ENCODE measurements around the gene NEK11.

The NEK11 gene

DNA sequence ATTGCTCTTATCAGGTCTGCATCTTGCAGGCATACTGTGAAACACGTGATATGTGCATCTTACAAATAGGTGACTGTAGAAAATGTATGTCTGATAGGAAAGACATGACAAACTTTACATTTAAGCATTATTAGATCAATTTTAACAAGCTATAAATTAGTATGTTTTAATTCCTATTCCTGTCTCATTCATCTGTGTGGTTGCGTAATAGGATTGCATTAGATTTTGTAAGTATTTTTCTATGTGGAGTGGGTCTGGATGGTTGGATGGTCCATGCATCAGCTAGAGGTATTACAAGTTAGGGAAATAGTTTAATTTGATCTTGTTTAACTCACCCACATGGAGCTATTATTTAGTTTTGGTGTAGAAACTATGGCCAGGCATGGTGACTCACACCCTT, 18.9 kb upstream of the NEK11 start:
- Histone ChIP-seq H3K9me3 (ENCODE audit: severe bottlenecking) (no peaks in the 10 kb centered on the region), H3K4me3 (ENCODE audit: severe bottlenecking) (no peak overlapping the region), H3K27me3 (ENCODE audit: insufficient read depth, poor library complexity, severe bottlenecking) (no peaks in the 10 kb centered on the region), H3K27ac (ENCODE audit: poor library complexity, severe bottlenecking) (no peak overlapping the region), H3K36me3 (ENCODE audit: low read depth) (peaks cover 28% of the 10 kb centered on the region), H3K4me1 (ENCODE audit: insufficient read depth, poor library complexity, severe bottlenecking) (no peaks in the 10 kb centered on the region)
- DNase-seq (ENCODE audit: low spot score) = no peak
- TF ChIP-seq, protein P1, sequence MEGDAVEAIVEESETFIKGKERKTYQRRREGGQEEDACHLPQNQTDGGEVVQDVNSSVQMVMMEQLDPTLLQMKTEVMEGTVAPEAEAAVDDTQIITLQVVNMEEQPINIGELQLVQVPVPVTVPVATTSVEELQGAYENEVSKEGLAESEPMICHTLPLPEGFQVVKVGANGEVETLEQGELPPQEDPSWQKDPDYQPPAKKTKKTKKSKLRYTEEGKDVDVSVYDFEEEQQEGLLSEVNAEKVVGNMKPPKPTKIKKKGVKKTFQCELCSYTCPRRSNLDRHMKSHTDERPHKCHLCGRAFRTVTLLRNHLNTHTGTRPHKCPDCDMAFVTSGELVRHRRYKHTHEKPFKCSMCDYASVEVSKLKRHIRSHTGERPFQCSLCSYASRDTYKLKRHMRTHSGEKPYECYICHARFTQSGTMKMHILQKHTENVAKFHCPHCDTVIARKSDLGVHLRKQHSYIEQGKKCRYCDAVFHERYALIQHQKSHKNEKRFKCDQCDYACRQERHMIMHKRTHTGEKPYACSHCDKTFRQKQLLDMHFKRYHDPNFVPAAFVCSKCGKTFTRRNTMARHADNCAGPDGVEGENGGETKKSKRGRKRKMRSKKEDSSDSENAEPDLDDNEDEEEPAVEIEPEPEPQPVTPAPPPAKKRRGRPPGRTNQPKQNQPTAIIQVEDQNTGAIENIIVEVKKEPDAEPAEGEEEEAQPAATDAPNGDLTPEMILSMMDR (IDR thresholded peaks at IDR 0.05; ENCODE audit: poor library complexity, severe bottlenecking) = no peak
- no peak for ATAC-seq (ENCODE audit: low read depth)

GRCh38 chr3:131008326-131008725, 18.4 kb upstream of the NEK11 start:
- Histone ChIP-seq H3K36me3 (ENCODE audit: low read depth) (peaks cover 26% of the 10 kb centered on the region), H3K27me3 (ENCODE audit: insufficient read depth, poor library complexity, severe bottlenecking) (no peaks in the 10 kb centered on the region), H3K4me1 (ENCODE audit: insufficient read depth, poor library complexity, severe bottlenecking) (no peaks in the 10 kb centered on the region), H3K9me3 (ENCODE audit: severe bottlenecking) (no peaks in the 10 kb centered on the region), H3K27ac (ENCODE audit: poor library complexity, severe bottlenecking) (no peak overlapping the region), H3K4me3 (ENCODE audit: severe bottlenecking) (no peak overlapping the region)
- TF ChIP-seq, protein P1 (IDR thresholded peaks at IDR 0.05; ENCODE audit: poor library complexity, severe bottlenecking) = no peak
- ATAC-seq (ENCODE audit: low read depth) = no peak
- no peak for DNase-seq (ENCODE audit: low spot score)

GRCh38 chr3:131009698-131010097, 17.0 kb upstream of the NEK11 start:
- TF ChIP-seq, protein P1 (IDR thresholded peaks at IDR 0.05; ENCODE audit: poor library complexity, severe bottlenecking) = no peak
- Histone ChIP-seq H3K27me3 (ENCODE audit: insufficient read depth, poor library complexity, severe bottlenecking) (no peaks in the 10 kb centered on the region), H3K36me3 (ENCODE audit: low read depth) (peaks cover 26% of the 10 kb centered on the region), H3K27ac (ENCODE audit: poor library complexity, severe bottlenecking) (no peak overlapping the region), H3K9me3 (ENCODE audit: severe bottlenecking) (no peaks in the 10 kb centered on the region), H3K4me3 (ENCODE audit: severe bottlenecking) (no peak overlapping the region), H3K4me1 (ENCODE audit: insufficient read depth, poor library complexity, severe bottlenecking) (no peaks in the 10 kb centered on the region)
- no peak for DNase-seq (ENCODE audit: low spot score)
- no peak for ATAC-seq (ENCODE audit: low read depth)

DNA sequence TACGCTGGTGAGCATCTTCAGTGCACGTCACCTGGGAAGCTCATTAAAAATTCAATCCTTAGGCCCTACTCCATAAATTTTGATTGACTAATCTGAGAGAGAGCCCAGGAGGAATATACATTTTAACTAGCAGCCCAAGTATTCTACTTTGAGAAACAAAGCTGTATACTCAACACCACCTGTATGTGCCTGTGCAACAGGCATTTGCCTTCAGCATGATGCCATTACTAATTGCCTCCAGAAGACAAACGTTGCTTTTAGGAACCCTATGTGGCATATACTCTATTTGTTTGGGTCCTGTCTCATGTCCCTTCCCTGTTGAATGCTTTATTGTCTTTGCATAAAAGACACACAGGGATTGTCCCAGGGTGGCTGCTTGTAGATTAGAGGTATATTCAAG, 7.7 kb upstream of the NEK11 start:
- ATAC-seq (ENCODE audit: low read depth) (no peak), DNase-seq (ENCODE audit: low spot score) (no peak)
- H3K4me1 ChIP-seq (ENCODE audit: insufficient read depth, poor library complexity, severe bottlenecking) = no peaks in the 10 kb centered on the region
- no peak overlapping the region for H3K4me3 ChIP-seq (ENCODE audit: severe bottlenecking)
- peaks cover 31% of the 10 kb centered on the region for H3K36me3 ChIP-seq (ENCODE audit: low read depth)
- H3K9me3 ChIP-seq (ENCODE audit: severe bottlenecking) = no peaks in the 10 kb centered on the region
- H3K27me3 ChIP-seq (ENCODE audit: insufficient read depth, poor library complexity, severe bottlenecking) = no peaks in the 10 kb centered on the region
- TF ChIP-seq, protein P1 (IDR thresholded peaks at IDR 0.05; ENCODE audit: poor library complexity, severe bottlenecking) = no peak
- H3K27ac ChIP-seq (ENCODE audit: poor library complexity, severe bottlenecking) = no peak overlapping the region

- H3K4me3 ChIP-seq (ENCODE audit: severe bottlenecking) = no peak overlapping the region
- ATAC-seq (ENCODE audit: low read depth) = no peak
- no peak for DNase-seq (ENCODE audit: low spot score)
- TF ChIP-seq, protein P1 (IDR thresholded peaks at IDR 0.05; ENCODE audit: poor library complexity, severe bottlenecking) = no peak
- H3K36me3 ChIP-seq (ENCODE audit: low read depth) = peaks cover 28% of the 10 kb centered on the region
- H3K9me3 ChIP-seq (ENCODE audit: severe bottlenecking) = no peaks in the 10 kb centered on the region
- H3K4me1 ChIP-seq (ENCODE audit: insufficient read depth, poor library complexity, severe bottlenecking) = no peaks in the 10 kb centered on the region
- H3K27me3 ChIP-seq (ENCODE audit: insufficient read depth, poor library complexity, severe bottlenecking) = no peaks in the 10 kb centered on the region
- no peak overlapping the region for H3K27ac ChIP-seq (ENCODE audit: poor library complexity, severe bottlenecking)
These were observed 6.5 kb upstream of the NEK11 start for GRCh38 chr3:131020122-131020693.

Data from RWPE2 (cell line).